GM21423 (cell line): ENCODE results near the gene RIPK3.

Experiments
- ATAC-seq: cut with Tn5 transposase; IDR thresholded peaks from one replicate; pipeline ENCODE4 v1.9.1; 2021; ENCODE audit warnings: mild to moderate bottlenecking, moderate library complexity; ENCODE audit not compliant: unreplicated experiment

Gene RIPK3

GRCh38 chr14:24307575-24308341, 32.0 kb downstream of the RIPK3 start, which contains the start of gene CIDEB:
Gene CIDEB (minus strand): TSS chr14:24307977. CDS start chr14:24307858, 119 bp downstream.
- no peak for ATAC-seq

GRCh38 chr14:24307156-24307574, 32.6 kb downstream of the RIPK3 start:
- no peak for ATAC-seq

GRCh38 chr14:24304019-24304387, 35.8 kb downstream of the RIPK3 start:
- ATAC-seq = no peak

GRCh38 chr14:24300326-24300980, 39.3 kb downstream of the RIPK3 start:
- ATAC-seq = no peak

- ATAC-seq = peak; percentile 53
Measured at GRCh38 chr14:24299255-24300191, 40.3 kb downstream of the RIPK3 start, which contains the start of the genes DHRS1 and NOP9. Gene DHRS1 (minus strand): TSS chr14:24299780. CDS start chr14:24299106, 674 bp downstream. Gene NOP9 (plus strand): TSS chr14:24299850. CDS start chr14:24299955, 105 bp downstream.

- no peak for ATAC-seq
Measured at GRCh38 chr14:24298892-24299254, 40.9 kb downstream of the RIPK3 start.

- ATAC-seq = peak; percentile 21
Measured at GRCh38 chr14:24297190-24297964, 42.4 kb downstream of the RIPK3 start.

- peak; percentile 43 for ATAC-seq
Measured at GRCh38 chr14:24296341-24297157, 43.2 kb downstream of the RIPK3 start.

- no peak for ATAC-seq
Measured at GRCh38 chr14:24293525-24293924, 46.3 kb downstream of the RIPK3 start.

- no peak for ATAC-seq
Measured at GRCh38 chr14:24292118-24292807, 47.5 kb downstream of the RIPK3 start.

- ATAC-seq = no peak
Measured at GRCh38 chr14:24291446-24292117, 48.2 kb downstream of the RIPK3 start.

GRCh38 chr14:24290746-24291145, 49.0 kb downstream of the RIPK3 start:
- no peak for ATAC-seq

GRCh38 chr14:24289649-24290280, 50.0 kb downstream of the RIPK3 start:
- peak; percentile 86 for ATAC-seq

- ATAC-seq = no peak
Measured at GRCh38 chr14:24286996-24287395, 52.8 kb downstream of the RIPK3 start.
